ENCODE data around the gene STX16.

STX16 gene, protein sequence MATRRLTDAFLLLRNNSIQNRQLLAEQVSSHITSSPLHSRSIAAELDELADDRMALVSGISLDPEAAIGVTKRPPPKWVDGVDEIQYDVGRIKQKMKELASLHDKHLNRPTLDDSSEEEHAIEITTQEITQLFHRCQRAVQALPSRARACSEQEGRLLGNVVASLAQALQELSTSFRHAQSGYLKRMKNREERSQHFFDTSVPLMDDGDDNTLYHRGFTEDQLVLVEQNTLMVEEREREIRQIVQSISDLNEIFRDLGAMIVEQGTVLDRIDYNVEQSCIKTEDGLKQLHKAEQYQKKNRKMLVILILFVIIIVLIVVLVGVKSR

DNA sequence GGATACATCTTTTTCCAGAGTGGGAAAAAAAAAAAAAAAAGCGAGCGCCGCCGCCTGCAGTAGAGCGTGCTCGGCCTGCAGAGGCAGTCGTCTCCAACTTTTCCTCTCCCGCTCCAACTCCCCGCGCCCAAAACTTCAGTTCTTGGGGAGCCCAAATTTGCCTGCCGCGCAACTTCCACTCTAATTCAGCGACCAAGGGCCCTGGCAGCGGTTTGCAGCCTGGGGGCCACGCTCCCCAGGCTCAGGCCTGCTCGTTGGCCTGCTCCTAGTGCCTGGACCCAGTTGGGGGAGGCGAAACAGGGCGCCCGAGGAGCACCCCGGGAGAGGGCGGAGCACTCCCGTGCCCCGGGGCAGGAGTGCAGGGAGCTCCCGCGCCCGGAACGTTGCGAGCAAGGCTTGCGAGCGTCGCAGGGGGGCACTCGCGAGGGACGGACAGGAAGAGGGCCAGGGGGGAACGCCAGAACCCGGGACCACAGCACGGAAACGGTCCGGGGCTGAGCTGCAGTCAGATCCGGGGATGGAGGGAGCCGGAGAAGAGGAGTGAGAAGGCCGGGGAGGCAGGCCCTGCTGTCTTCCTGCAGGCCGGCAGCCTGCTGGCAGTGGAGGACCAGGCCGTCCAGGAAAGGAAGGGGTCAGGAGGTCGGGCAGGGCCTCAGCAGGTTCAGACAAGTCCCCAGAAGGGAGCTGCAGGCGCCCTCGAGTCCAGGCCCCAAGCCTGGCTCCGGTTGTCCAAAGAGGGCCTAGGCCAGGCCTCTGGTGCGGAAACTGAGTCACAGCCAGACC lies at the start of gene STX16:
TSS of gene STX16 (plus strand) at position 508 of the 783 bp plus-strand sequence. CDS start 724 bp downstream, outside the sequence.
- DNase-seq (ENCODE audit: low read depth): peak; percentile 80

DNA sequence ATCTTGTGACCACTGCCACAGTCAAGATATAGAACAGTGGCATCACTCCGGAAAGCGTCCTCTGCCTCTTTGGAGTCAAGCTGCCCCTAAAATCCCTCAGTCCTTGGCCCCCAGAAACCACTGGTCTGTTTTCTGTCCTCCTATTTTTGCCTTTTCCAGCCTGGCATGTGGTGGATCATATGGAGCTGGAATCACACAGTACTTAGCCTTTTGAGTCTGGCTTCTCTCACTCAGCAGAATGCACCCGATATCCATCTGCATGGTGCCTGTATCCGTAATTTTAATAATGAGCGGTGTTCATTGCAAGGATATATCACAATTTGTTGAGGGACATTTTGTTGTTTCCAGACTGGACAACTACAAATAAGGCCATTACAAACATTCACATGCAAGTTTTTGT lies 49.0 kb upstream of the STX16 start:
- DNase-seq (ENCODE audit: low read depth): no peak

DNA sequence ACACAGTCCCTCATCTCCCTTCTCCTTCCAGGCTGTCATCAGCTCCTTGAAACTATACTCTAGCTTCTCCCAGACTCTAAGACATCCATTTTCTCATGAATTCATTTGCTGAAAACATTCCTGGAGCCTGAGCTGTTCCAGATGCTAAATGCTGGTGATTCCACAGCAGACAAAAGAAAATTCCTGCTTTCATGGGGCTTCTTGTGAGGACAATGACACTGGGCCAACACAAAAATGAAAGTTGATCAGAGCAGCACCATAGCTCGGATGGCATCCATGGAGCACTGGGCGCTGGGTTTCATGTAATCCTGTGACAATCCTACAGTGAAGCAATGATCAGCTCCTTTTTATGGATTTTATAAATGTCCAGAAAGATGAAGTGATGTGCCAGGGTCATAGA lies 47.4 kb upstream of the STX16 start:
- no peak for DNase-seq (ENCODE audit: low read depth)

DNA sequence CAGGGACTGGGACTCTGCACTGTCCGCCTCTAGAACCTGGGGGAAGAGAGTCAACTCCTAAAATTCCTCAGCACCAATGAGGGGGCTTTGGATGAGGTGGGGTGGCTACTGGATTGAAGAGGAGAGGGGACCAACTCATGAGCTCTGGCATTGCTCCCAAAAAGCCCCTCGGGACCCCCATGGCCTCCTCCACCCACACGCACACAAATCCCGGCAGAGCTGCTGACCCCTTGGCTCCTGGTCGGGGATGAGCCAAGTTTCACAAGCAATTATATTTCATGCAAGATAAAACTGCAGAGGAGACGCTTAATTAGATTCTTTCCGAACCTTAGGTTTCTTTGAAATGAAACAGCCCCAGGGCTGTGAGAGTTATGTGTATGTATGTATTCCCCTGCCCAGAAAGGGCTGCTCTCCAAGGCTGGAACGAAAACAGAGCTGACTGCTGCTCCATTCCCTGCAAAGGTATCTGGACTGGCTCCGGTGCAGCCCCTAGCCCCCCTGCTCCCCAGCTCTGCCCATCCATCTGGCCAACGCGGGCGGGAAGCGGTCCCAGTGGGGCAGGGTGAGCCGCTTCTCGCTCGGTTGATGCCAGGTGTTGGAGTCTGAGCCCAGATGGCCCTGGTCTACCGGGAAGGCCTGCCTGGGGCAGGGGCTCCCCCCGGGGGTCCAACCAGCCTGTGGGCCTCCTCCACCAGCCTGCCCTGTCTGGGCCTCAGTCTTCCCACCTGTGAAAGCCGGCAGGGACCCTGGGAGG lies 46.8 kb upstream of the STX16 start:
- no peak for DNase-seq (ENCODE audit: low read depth)

DNA sequence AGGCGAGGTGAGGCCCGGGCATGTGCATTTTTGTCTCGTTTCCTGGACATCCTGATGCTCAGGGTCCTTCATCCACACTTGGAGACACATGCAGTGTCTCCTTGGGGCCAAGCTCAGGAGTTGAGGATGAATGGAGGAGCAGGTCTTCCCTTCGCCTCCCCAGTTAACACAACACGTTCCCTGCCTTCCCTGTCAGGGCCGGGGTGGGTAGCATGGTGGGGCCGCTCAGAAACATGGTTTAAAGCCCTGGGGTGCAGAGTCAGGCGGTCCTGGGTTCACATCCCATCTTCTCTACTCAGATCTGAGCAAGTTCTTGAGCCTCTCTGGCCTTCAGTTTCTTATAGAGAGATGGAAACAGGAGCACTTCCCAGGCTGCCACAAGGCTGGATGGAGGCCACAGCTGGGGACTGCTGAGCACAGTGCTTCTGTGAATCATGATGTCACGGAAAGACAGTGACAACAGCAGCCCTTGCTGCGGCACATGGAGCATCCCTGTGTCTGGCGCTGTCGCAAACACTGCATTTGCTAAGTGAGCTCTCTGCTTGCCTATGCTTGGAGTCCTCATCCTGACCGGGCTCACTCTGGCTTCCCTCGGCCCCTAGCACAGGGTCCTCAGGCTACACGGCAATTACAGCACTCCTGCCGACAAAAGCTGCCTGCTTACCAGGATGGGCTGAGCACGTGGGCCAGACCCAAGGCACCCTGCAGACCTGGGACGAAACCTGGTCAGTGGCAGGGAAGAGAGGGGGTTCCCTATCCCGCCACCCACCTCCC lies 45.6 kb upstream of the STX16 start:
- DNase-seq (ENCODE audit: low read depth): no peak

DNA sequence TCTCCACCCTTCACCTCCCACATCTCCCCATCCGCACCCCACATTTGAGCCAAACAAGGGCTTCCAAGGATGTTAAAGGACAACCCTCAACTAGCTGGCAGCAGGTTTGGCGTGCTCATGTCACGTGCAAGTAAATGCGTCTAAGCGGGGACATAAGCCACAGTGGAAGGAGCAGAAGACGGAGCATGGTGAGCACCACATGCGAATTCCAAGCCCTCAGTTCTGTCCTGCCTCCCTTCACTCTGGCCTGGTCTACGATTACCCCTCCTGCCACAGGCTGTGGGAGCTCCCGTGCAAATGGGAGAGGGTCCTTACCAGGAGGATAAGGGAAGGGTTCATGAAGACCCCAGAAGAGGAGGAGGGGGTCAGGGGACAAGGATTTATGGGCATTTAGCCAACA lies 44.9 kb upstream of the STX16 start:
- no peak for DNase-seq (ENCODE audit: low read depth)

DNA sequence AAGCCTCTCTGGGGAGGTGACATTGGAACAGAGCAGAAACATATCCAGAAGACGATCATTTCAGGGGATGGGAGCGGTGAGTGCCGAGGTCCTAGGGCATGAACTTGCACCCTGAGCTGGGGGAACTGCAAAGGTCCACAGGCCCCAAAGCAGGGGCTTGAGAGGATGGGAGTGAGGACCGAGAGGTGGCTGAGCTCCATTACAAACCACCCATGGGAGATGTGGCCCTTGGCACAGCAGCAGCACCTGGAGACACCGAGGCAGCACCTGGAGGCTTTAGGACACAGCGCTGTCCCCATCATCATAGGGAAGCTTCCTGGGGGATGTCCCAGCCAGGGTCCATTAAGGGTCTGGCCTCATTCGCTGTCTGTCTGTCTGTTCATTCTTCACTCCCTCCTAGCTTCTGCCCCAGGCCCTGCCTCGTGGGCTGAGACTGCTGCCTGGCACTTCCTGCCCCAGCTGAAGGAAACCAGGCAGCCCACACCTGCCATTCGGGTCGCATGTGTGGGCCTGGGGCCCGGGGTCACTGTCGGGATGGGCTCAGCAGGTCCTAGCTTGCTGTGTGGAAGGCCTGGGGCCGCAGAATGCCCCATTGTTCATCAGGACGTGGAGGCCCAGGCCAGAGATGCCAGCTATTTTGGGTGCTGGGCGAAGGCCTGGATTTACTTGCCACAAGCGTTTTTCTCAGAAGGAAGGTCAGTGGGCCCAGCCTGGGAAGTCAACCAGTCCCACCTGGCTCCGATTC lies 42.8 kb upstream of the STX16 start:
- no peak for DNase-seq (ENCODE audit: low read depth)

DNA sequence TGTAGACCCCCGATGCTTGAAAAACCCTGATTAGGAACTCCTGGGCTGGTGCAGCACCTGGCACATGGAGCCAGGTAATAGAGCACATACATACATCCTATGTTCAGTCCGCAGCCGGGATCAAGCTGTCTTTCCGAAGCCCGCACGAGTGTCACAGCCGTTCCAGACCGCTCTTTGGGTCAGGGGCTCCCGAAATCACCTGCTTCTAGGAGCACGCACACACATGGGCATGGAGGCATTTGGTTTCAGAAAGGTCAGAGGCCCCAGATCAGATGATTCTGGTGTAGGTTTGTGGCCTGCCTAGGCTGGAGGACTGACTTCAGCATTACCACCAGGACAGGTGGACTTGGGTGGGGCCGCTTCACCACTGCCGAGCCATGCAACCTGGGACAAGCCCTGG lies 42.1 kb upstream of the STX16 start:
- DNase-seq (ENCODE audit: low read depth): no peak

DNA sequence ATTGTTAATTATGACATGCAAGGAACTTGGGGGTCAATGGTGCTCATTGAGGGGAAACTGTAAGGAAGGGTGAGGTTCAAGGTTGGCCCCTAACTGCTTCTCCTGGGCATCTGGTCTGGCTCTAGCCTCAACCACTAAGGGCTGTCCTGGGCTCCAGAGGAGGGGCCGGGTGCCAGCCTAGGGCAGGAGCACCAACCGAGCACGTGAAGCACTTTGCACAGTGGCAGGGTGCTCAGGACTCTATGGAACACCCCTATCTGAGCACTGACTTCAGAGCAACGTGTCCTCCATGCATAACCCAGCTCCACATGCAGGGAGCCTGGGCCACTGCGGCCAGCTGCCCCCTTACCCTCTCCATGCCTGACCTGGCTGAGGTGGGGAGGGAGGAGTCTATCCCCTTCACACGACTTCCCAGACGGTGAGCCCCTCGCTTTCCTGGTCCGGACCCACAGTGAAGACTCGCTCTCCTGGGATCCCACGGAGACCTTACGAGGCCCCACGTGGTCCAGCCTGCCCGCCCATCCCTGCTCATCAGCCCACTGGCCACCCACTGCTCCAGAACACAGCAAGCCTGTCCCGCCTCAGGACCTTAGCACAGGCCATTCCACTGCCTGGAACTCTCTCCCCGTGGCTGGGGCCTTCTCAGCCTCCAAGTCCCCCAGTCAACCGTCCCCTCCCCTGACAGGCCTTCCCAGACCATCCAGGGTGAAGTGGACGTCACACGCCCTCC lies 40.8 kb upstream of the STX16 start:
- DNase-seq (ENCODE audit: low read depth): no peak

DNA sequence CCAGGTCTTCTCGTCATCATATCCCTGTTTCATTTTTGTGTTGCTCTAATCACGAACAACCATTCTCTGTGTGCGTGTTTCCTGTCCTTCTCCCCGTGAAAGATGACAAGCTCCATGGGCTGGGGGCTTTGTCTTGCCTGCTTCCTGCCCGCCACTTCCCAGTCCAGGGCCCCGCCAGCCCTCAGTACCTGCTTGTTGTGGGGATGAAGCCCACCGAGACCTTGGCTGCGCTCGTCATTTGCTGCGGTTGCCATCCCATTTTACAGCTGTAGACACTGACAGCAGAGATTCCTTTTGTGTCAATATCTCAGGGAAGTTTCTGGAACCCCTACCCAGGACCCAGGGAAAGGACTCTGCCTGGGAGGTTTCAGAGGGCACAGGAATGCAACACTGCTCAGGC lies 40.3 kb upstream of the STX16 start:
- no peak for DNase-seq (ENCODE audit: low read depth)

DNA sequence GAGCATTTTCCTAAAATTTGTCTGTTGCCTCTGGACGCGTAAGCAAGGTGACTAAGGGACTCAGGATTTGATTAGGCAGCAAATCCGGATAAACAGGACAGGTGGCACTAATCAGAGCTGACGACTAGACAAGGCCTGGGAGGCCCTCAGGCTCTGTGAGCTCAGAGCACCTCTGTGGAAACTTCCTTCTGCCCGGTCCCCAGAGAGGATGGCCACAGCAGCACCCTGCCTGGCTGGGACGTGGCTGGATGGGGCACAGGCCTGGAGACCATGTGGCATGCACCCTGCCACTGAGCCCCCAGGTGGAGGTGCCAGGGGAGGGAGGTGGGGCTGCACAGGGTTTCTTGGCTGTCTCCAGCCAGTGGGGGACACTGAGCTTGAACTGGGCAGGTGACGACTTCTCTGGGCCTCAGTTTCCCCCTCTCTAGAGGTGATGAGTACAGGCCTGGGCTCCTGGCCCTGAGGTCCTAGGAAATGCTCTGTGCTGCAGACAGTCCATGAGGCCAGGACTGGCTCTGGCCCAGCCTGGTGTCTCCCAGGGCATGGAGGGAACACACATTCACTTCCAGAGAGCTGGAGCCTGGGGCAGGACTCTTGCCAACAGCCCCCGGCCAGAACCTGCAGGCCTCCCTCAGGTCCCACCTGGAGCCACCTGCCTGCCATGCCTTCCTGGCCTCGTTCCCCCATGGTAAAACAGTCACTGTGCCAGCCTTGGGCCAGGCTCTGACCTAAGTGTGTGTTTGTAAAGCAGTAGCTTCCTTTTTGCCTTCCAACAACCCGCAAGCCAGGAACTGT lies 39.6 kb upstream of the STX16 start:
- no peak for DNase-seq (ENCODE audit: low read depth)

DNA sequence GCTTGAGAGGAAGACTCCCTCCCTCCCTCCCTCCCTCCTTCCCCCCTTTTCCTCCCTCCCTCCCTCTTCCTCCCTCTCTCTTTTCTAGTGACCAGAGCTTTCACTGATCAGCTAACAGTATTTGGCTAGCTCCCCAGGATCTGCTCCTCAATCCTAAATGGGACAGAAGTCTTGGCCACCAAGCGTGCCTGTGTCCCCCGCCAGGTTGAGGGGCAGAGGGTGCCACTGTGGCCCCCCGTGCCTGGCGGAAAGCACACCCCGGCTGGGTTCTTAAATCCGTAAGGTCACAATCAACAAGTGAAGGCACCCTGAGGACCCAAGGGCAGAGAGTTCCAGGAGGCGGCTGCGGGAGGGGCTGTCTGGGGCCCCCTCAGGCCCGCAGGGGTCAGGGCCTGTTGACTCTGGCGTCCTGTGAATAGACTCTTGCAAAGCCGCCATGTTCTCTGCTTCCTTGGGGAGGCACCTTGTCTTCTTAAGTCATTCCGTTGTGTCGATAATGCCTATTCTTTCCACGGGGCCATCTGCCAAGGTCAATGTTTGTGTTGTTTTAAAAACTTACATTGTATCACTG lies 38.9 kb upstream of the STX16 start:
- DNase-seq (ENCODE audit: low read depth): no peak

DNA sequence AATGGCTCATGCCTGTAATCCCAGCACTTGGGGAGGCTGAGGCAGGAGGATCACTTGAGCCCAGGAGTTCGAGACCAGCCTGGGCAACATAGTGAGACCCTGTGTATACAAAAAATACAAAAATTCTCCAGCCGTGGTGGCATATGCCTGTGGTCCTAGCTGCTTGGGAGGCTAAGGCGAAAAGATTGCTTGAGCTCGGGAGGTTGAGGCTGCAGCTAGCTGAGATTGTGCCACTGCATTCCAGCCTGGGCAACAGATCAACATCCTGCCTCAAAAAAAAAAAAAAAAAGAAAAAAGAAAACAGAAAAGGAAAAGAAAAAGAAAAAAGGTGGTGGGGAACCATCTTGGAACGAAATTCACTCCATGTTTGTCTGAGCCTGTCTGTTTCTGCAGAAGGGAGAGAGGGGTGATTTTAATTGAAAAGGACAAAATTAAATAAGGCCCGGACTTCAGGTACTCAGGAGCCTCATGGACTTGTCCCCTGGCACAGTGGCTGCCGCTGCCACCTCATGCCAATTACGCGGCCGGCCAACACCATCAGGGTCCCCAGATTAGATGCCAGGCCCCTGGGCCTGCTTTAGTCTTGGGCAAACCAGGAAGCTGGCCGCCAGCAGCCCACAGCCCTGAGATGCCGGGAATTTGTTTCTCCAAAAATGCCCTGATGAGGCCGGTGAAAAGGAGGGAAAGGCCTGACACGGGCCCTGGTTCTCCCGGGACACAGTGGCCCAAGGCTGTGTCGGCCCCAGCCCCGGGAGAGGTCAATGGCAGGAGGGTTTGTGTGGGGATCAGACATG lies 37.8 kb upstream of the STX16 start:
- DNase-seq (ENCODE audit: low read depth): no peak

DNA sequence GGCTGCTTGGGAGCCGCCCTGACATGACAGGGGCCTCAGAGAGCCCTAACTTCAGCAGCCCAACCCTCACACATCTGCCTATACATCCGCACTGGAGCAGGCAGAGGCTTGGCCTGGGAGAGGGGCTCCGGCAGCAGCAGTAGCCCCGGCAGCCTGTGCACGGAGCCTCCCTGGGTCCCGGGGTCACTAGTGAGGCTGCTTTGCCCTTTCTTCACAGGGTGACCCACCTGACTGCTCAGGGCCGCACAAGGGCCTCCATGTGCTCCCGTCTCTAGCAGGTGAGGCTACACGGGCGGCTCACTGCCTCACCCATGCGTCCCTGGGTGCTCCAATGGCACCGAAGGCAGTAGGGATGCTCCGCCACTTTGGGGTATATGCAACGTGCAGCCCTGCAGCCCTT lies 36.7 kb upstream of the STX16 start:
- no peak for DNase-seq (ENCODE audit: low read depth)

DNA sequence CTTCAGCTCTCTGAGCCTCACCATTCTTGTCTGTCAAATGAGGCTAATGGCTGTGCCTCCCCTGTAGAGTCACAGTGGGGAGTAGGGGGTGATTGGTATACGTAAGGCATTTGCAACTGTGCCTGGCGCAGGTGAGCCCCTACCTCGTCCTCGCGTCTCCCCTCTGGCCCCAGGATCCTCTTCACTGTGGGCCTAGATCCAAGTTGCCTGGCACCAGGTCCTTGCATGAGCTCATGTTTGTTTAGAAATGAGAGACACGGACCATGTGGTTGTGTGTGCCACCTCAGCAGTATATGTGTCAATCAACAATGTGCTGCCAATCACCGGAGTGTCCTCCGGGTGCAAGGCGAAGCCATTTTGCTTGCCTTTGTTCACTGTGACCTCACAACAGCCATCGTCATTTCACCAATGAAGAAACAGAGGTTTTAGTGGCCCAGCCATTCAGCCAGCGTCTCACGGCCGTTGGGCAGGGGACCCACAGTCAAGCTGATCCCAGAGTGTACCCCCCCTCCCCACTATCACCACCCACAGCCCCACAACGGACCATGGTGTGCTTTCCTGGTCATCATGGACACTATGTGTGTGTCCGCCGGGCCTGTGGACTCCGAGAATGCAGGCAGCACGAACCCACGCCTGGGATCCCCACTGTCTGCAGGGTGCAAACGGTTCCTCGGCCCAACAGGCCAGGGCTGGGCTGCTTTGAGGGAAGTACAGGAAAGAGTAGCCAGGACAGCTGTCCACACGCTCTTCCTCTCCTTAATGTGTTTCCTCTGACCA lies 35.9 kb upstream of the STX16 start:
- no peak for DNase-seq (ENCODE audit: low read depth)

DNA sequence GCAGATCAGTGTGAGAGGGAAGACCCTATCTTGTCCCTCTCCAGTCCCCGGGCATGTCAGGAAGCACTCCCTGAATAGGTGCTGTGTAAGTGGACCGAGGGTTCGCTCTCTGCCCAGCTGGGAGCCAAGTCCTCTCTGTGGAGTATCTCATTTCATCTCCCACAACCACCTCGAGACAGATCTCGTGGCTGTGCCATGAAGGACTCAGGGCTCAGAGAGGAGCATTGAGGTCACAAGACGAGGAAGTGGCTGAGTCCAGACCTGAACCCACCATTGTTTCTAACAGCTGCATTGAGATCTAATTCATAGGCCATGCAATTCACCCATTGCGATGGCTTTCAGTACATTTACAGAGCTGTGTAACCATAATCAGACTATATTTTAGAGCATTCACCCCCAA lies 34.7 kb upstream of the STX16 start:
- no peak for DNase-seq (ENCODE audit: low read depth)

DNA sequence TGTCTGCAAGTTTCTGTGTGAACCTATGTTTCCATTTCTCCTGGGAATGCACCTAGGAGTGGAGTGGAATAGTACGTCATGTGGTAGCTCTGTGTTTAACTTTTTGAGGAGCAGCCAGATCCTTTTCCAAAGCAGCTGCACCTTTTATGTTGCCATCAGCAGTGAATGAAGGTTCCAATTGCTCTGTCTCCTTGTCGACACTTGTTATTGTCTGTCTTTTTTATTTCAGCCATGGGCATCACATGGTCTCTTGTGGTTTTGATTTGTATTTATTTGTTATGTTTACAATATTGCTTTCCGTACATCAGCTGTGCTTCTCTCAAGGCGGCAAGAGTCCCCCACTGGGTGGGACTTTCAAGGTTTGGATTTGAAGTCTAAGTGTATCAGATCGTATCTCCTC lies 33.9 kb upstream of the STX16 start:
- DNase-seq (ENCODE audit: low read depth): no peak
